Measurements from ENCODE around the gene POLR2M.

GRCh38 chr15:57692709-57693108 lies 13.8 kb upstream of the POLR2M start:
- TF ChIP-seq CTCF (conservative IDR thresholded peaks at IDR 0.05) (no peak), EZH2 (IDR thresholded peaks at IDR 0.05; ENCODE audit: low read depth) (no peak)

Measured in PC-9 (cell line).